Parathyroid adenoma (tissue), 2 donors: ENCODE results near the gene MDM2.

ENCODE experiments used
- H2AFZ ChIP-seq: fragments of 300-600 bp; sonication (generic); one replicate; pipeline ENCODE4 v1.7.0; 2017; ENCODE audit warnings: antibody characterized with exemption, mild to moderate bottlenecking
- H3K27ac ChIP-seq: fragments of 300-600 bp; sonication (generic); one replicate; pipeline ENCODE4 v1.7.0; 2017
- H3K27me3 ChIP-seq: fragments of 300-600 bp; sonication (generic); one replicate; pipeline ENCODE4 v1.7.0; 2017; ENCODE audit warnings: low read length; ENCODE audit not compliant: control insufficient read depth, insufficient read depth
- H3K36me3 ChIP-seq: fragments of 300-600 bp; sonication (generic); one replicate; pipeline ENCODE4 v1.7.0; 2017; ENCODE audit warnings: low read length; ENCODE audit not compliant: control insufficient read depth, insufficient read depth
- H3K4me1 ChIP-seq: fragments of 300-600 bp; sonication (generic); one replicate; pipeline ENCODE4 v1.7.0; 2017; ENCODE audit warnings: control low read depth
- H3K4me2 ChIP-seq: fragments of 300-600 bp; sonication (generic); one replicate; pipeline ENCODE4 v1.7.0; 2017; ENCODE audit warnings: low read length
- H3K4me3 ChIP-seq: fragments of 300-600 bp; sonication (generic); one replicate; pipeline ENCODE4 v1.7.0; 2017; ENCODE audit warnings: low read depth, low read length
- H3K79me2 ChIP-seq: fragments of 300-600 bp; sonication (generic); one replicate; pipeline ENCODE4 v1.7.0; 2017; ENCODE audit warnings: control low read depth
- H3K9ac ChIP-seq: fragments of 300-600 bp; sonication (generic); one replicate; pipeline ENCODE4 v1.7.0; 2017; ENCODE audit warnings: mild to moderate bottlenecking
- H3K9me3 ChIP-seq: fragments of 300-600 bp; sonication (generic); one replicate; pipeline ENCODE4 v1.7.0; 2017; ENCODE audit warnings: low read length; ENCODE audit not compliant: control insufficient read depth
- CTCF ChIP-seq: fragments of 300-600 bp; sonication (generic); IDR thresholded peaks from one replicate; pipeline ENCODE4 v1.7.0; 2017; ENCODE audit warnings: antibody characterized with exemption, mild to moderate bottlenecking
- donor health status: primary hyperparathyroidism.

The MDM2 gene

GRCh38 chr12:68825569-68826217, 17.7 kb downstream of the MDM2 start:
- H3K4me1 ChIP-seq = peaks cover 2% of the 10 kb centered on the region
- no peaks in the 10 kb centered on the region for H3K9me3 ChIP-seq
- H2AFZ ChIP-seq = no peak overlapping the region
- no peaks in the 10 kb centered on the region for H3K79me2 ChIP-seq
- H3K27ac ChIP-seq = no peak overlapping the region
- no peaks in the 10 kb centered on the region for H3K27me3 ChIP-seq
- no peak overlapping the region for H3K4me3 ChIP-seq
- no peaks in the 10 kb centered on the region for H3K36me3 ChIP-seq
- H3K4me2 ChIP-seq = no peak overlapping the region
- TF ChIP-seq CTCF = no peak
- H3K9ac ChIP-seq = no peak overlapping the region

- Histone ChIP-seq H3K79me2 (no peaks in the 10 kb centered on the region), H3K4me3 (no peak overlapping the region), H3K9me3 (no peaks in the 10 kb centered on the region), H3K27me3 (no peaks in the 10 kb centered on the region), H2AFZ (no peak overlapping the region), H3K4me1 (peaks cover 2% of the 10 kb centered on the region), H3K27ac (no peak overlapping the region), H3K9ac (no peak overlapping the region), H3K4me2 (no peak overlapping the region), H3K36me3 (no peaks in the 10 kb centered on the region)
- TF ChIP-seq CTCF = no peak
Observed at GRCh38 chr12:68827895-68828671, 20.1 kb downstream of the MDM2 start.

- H3K79me2 ChIP-seq = no peaks in the 10 kb centered on the region
- no peaks in the 10 kb centered on the region for H3K36me3 ChIP-seq
- no peak overlapping the region for H3K4me3 ChIP-seq
- H2AFZ ChIP-seq = no peak overlapping the region
- no peaks in the 10 kb centered on the region for H3K9me3 ChIP-seq
- H3K27me3 ChIP-seq = no peaks in the 10 kb centered on the region
- no peak overlapping the region for H3K27ac ChIP-seq
- H3K9ac ChIP-seq = no peak overlapping the region
- H3K4me1 ChIP-seq = peaks cover 2% of the 10 kb centered on the region
- TF ChIP-seq CTCF = no peak
- no peak overlapping the region for H3K4me2 ChIP-seq
Observed at GRCh38 chr12:68828672-68829068, 20.7 kb downstream of the MDM2 start.

GRCh38 chr12:68831272-68831671, 23.3 kb downstream of the MDM2 start:
- H3K9ac ChIP-seq = no peak overlapping the region
- H3K27ac ChIP-seq = no peak overlapping the region
- no peak overlapping the region for H2AFZ ChIP-seq
- H3K36me3 ChIP-seq = no peaks in the 10 kb centered on the region
- peaks cover 2% of the 10 kb centered on the region for H3K4me1 ChIP-seq
- no peak overlapping the region for H3K4me3 ChIP-seq
- no peaks in the 10 kb centered on the region for H3K79me2 ChIP-seq
- TF ChIP-seq CTCF = no peak
- H3K4me2 ChIP-seq = no peak overlapping the region
- H3K9me3 ChIP-seq = no peaks in the 10 kb centered on the region
- no peaks in the 10 kb centered on the region for H3K27me3 ChIP-seq
